Measurements from ENCODE around the gene MAP3K1.

MAP3K1 gene

GRCh38 chr5:56852228-56853000 lies 37.1 kb downstream of the MAP3K1 start:
- Mint-ChIP-seq H3K27ac (peak overlapping the region; percentile 37 to 80 (median 38)), H3K4me1 (peaks cover 55% of the 10 kb centered on the region), H3K4me3 (no peak overlapping the region), H3K9me3 (no peaks in the 10 kb centered on the region), H3K36me3 (ENCODE audit: low read depth) (no peaks in the 10 kb centered on the region), H3K27me3 (ENCODE audit: low read depth) (no peaks in the 10 kb centered on the region)
- TF ChIP-seq CTCF (IDR thresholded peaks at IDR 0.05; ENCODE audit: unreplicated experiment in 3 of 3): no peak

- peaks cover 50% of the 10 kb centered on the region for H3K4me1 Mint-ChIP-seq
- no peaks in the 10 kb centered on the region for H3K27me3 Mint-ChIP-seq (ENCODE audit: low read depth)
- peak overlapping the region; percentile 1 to 72 (median 12) for H3K27ac Mint-ChIP-seq
- H3K9me3 Mint-ChIP-seq: no peaks in the 10 kb centered on the region
- no peaks in the 10 kb centered on the region for H3K36me3 Mint-ChIP-seq (ENCODE audit: low read depth)
- H3K4me3 Mint-ChIP-seq: peak overlapping the region in 1 of 3 experiments; percentile 0
- no peak for TF ChIP-seq CTCF (IDR thresholded peaks at IDR 0.05; ENCODE audit: unreplicated experiment in 3 of 3)
Measured at GRCh38 chr5:56853698-56854097, 38.3 kb downstream of the MAP3K1 start.

- H3K4me1 Mint-ChIP-seq: peaks cover 49% of the 10 kb centered on the region
- H3K9me3 Mint-ChIP-seq: no peaks in the 10 kb centered on the region
- peak overlapping the region in 2 of 3 experiments; percentile 12 to 20 for H3K4me3 Mint-ChIP-seq
- peak overlapping the region; percentile 13 to 65 (median 58) for H3K27ac Mint-ChIP-seq
- no peaks in the 10 kb centered on the region for H3K27me3 Mint-ChIP-seq (ENCODE audit: low read depth)
- no peaks in the 10 kb centered on the region for H3K36me3 Mint-ChIP-seq (ENCODE audit: low read depth)
- TF ChIP-seq CTCF (IDR thresholded peaks at IDR 0.05; ENCODE audit: unreplicated experiment in 3 of 3): no peak
Measured at GRCh38 chr5:56854920-56855319, 39.6 kb downstream of the MAP3K1 start.

GRCh38 chr5:56856541-56857178 lies 41.3 kb downstream of the MAP3K1 start:
- Mint-ChIP-seq H3K27me3 (ENCODE audit: low read depth) (no peaks in the 10 kb centered on the region), H3K36me3 (ENCODE audit: low read depth) (peaks cover 14% of the 10 kb centered on the region), H3K4me1 (peaks cover 42% of the 10 kb centered on the region), H3K27ac (peak overlapping the region; percentile 12 to 39 (median 30)), H3K4me3 (peak overlapping the region in 1 of 3 experiments; percentile 2), H3K9me3 (no peaks in the 10 kb centered on the region)
- peak in 1 of 3 experiments; percentile 15 for TF ChIP-seq CTCF (IDR thresholded peaks at IDR 0.05; ENCODE audit: unreplicated experiment in 3 of 3)

GRCh38 chr5:56858777-56859442 lies 43.6 kb downstream of the MAP3K1 start:
- Mint-ChIP-seq H3K9me3 (no peaks in the 10 kb centered on the region), H3K4me1 (peaks cover 23% of the 10 kb centered on the region), H3K27ac (peak overlapping the region in 1 of 3 experiments; percentile 48), H3K36me3 (ENCODE audit: low read depth) (peaks cover 34% of the 10 kb centered on the region), H3K27me3 (ENCODE audit: low read depth) (no peaks in the 10 kb centered on the region), H3K4me3 (no peak overlapping the region)
- no peak for TF ChIP-seq CTCF (IDR thresholded peaks at IDR 0.05; ENCODE audit: unreplicated experiment in 3 of 3)
